GM12891 (cell line): ENCODE results near the gene ARL14EPL.

Experiments used
- POLR2A ChIP-seq: IDR thresholded peaks from 2 replicates; pipeline ENCODE4 v1.6.1; 2011; ENCODE audit warnings: low read depth, low read length, control low read depth
- POLR2AphosphoS5 ChIP-seq: IDR thresholded peaks from 2 replicates; pipeline ENCODE4 v1.6.1; 2011; ENCODE audit warnings: low read depth, low read length, control low read depth
- POU2F2 ChIP-seq: IDR thresholded peaks from 2 replicates; pipeline ENCODE4 v1.6.1; 2011; ENCODE audit warnings: low read depth, mild to moderate bottlenecking, control low read depth, low read length, moderate library complexity
- SPI1 ChIP-seq: IDR thresholded peaks from 2 replicates; pipeline ENCODE4 v1.6.1; 2011; ENCODE audit warnings: low read depth, low read length, control low read depth
- TAF1 ChIP-seq: IDR thresholded peaks from 2 replicates; pipeline ENCODE4 v1.6.1; 2011; ENCODE audit warnings: low read depth, low read length, control low read depth

GRCh38 chr5:116013207-116013785 lies 19.0 kb upstream of the ARL14EPL start:
- no peak for TF ChIP-seq POLR2AphosphoS5
- no peak for TF ChIP-seq POLR2A
- no peak for TF ChIP-seq TAF1
- TF ChIP-seq SPI1 = no peak
- TF ChIP-seq POU2F2 = no peak
